Sigmoid colon (tissue), 3 donors: ENCODE measurements around the gene MRPL55.

Source experiments
- CTCF ChIP-seq, 4 experiments: fragments of 450-650 bp in 3 of 4; fragments of 200-600 bp in 1 of 4; IDR thresholded peaks; one replicate each; pipeline ENCODE4 v1.5.1; 2016 to 2019; ENCODE audit warnings: antibody characterized with exemption in 4 of 4, mild to moderate bottlenecking in 3 of 4, moderate library complexity in 2 of 4
- POLR2A ChIP-seq, 2 donors: fragments of 450-650 bp; IDR thresholded peaks; one replicate each; pipeline ENCODE4 v1.6.1; 2016; ENCODE audit warnings: antibody characterized with exemption in 2 of 2, mild to moderate bottlenecking in 2 of 2, moderate library complexity in 2 of 2

GRCh38 chr1:228140724-228141225 is 31.7 kb upstream of the MRPL55 start:
- TF ChIP-seq CTCF (IDR thresholded peaks at IDR 0.05) (no peak), POLR2A (IDR thresholded peaks at IDR 0.05) (no peak)
